GM12874 (cell line): ENCODE results near the gene PRAMEF12.

Experiments
- TF ChIP-seq, protein P1 (sequence below): IDR thresholded peaks from 2 replicates; pipeline ENCODE4 v1.5.1; 2011; ENCODE audit warnings: low read depth, mild to moderate bottlenecking, control low read depth, low read length, moderate library complexity; ENCODE audit not compliant: insufficient read depth

PRAMEF12 gene

DNA sequence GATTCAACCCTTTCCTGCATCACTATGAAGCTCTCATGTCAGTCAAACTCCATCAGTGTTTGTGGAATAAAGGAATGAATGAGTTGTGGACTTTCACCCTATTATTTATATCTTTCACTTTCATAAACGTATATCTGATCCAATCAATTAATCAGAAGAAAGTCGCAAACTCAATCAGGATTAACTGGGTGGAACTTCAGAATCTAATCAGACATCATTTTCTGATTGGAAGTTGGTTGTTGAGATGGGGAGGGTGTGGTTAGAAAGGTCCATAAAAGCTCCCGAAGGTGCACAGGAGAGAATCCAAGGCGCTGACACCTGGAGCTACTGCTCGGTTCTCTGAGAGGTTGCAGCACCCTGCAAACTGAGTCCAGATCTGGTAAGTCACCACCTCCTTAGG, at the start of gene PRAMEF12:
TSS of gene PRAMEF12 (plus strand) at position 301 of the 400 bp plus-strand sequence. CDS start 1,130 bp downstream, outside the sequence.
- TF ChIP-seq, protein P1, sequence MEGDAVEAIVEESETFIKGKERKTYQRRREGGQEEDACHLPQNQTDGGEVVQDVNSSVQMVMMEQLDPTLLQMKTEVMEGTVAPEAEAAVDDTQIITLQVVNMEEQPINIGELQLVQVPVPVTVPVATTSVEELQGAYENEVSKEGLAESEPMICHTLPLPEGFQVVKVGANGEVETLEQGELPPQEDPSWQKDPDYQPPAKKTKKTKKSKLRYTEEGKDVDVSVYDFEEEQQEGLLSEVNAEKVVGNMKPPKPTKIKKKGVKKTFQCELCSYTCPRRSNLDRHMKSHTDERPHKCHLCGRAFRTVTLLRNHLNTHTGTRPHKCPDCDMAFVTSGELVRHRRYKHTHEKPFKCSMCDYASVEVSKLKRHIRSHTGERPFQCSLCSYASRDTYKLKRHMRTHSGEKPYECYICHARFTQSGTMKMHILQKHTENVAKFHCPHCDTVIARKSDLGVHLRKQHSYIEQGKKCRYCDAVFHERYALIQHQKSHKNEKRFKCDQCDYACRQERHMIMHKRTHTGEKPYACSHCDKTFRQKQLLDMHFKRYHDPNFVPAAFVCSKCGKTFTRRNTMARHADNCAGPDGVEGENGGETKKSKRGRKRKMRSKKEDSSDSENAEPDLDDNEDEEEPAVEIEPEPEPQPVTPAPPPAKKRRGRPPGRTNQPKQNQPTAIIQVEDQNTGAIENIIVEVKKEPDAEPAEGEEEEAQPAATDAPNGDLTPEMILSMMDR: no peak

- TF ChIP-seq, protein P1: no peak
These were observed 45.1 kb upstream of the PRAMEF12 start for GRCh38 chr1:12728391-12728790.

DNA sequence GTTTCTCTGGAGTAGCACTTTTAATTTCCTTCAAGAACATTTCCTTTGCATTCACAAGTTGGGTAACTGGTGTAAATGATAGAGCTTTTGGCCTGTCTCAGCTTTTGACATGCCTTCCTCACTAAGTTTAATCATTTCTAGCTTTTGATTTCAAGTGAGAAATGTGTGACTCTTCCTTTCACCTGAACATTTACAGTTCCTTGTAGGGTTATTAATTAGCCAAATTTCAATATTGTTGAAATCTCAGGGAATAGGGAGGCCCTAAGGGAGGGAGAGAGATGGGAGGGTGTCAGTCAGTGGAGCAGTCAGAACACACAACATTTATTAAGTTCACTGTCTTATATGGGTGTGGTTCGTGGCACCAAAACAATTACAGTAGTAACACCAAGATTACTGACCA, 43.4 kb upstream of the PRAMEF12 start:
- TF ChIP-seq, protein P1: no peak

DNA sequence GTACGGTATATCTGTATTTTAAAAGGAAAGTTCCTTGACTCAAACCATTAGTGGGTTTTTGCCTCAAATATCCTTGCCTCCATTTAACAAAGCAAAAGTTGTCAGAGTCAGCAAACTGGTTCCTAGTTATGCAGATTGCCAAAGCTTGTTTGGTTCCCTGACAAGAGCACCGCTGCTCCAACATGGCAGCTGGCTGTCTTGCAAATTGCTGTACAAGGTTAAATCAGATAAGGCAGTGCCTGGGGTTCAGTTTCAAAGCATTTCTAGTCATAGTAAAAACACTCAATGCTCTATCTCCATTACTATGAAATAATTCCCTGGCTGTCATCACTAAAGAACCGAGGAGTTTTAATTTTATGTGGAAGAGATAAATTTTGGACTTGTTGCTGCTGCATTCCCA, 38.9 kb upstream of the PRAMEF12 start:
- TF ChIP-seq, protein P1: no peak

DNA sequence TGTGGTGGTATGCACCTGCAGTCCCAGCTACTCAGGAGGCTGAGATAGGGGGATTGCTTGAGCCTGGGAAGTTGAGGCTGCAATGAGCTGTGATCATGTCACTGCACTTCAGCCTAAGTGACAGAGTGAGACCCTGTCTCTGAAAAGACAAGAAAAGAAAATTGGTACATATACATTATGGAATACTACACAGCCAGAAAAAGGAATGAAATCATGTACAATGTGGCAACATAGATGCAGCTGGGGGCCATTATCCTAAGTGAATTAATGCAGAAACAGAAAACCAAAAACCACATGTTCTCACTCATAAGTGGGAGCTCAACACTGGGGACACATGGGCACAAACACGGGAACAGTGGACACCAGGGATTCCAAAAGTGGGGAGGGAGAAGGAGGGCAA, 34.6 kb upstream of the PRAMEF12 start:
- TF ChIP-seq, protein P1: no peak

- TF ChIP-seq, protein P1: no peak
These were observed 33.9 kb upstream of the PRAMEF12 start for GRCh38 chr1:12739613-12740012.

DNA sequence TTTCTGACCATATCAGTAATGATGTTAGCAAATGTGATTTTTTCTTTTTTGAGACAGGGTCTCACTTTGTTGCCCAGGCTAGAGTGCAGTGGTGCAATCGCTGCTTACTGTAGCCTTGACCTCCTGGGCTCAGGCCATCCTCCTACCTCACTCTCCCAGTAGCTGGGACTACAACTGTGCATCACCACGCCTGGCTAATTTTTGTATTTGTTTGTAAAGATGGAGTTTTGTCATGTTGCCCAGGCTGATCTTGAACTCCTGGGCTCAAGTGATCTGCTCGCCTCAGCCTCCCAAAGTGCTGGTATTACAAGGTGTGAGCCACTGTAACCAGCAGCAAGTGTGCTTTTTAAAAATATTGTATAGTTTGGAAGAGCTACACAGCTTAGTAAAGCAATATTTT, 31.6 kb upstream of the PRAMEF12 start:
- TF ChIP-seq, protein P1: no peak
